Stomach (tissue), 9 donors: ENCODE results near the gene POLR2L. TPM values are rescaled to one million over a fixed set of nuclear protein-coding genes. Genes with fewer than 3 reads are reported as not detected.

Source experiments
- DNase-seq, 2 donors: peaks; one replicate each; pipeline versions ENCODE4 v3.0.0 to v3.0.0-alpha.2; 2013 to 2019
- H3K27ac ChIP-seq, 5 donors: fragments of 200-600 bp in 4 of 5; sonication (generic) in 4 of 5; one replicate each; pipeline ENCODE4 v1.5.1; 2013 to 2019; ENCODE audit warnings: mild to moderate bottlenecking in 1 of 5, moderate library complexity in 1 of 5
- H3K27me3 ChIP-seq, 3 donors: fragments of 200-600 bp; sonication (generic); one replicate each; pipeline ENCODE4 v1.5.1; 2017 to 2019; ENCODE audit warnings: mixed run types in 1 of 3
- H3K36me3 ChIP-seq, 4 donors: fragments of 200-600 bp; sonication (generic); 1 replicate in 3 of 4; 2 replicates in 1 of 4; pipeline ENCODE4 v1.5.1; 2016 to 2019
- H3K4me1 ChIP-seq, 4 donors: fragments of 200-600 bp; sonication (generic); one replicate each; pipeline ENCODE4 v1.5.1; 2016 to 2019
- H3K4me3 ChIP-seq, 4 donors: fragments of 200-600 bp; sonication (generic) in 3 of 4; one replicate each; pipeline ENCODE4 v1.5.1; 2016 to 2019; ENCODE audit warnings: mild to moderate bottlenecking in 1 of 4
- H3K9me3 ChIP-seq, 4 donors: fragments of 200-600 bp; sonication (generic); one replicate each; pipeline ENCODE4 v1.5.1; 2016 to 2019
- CTCF ChIP-seq, 7 experiments: fragments of 450-650 bp in 4 of 7; fragments of 200-600 bp in 3 of 7; sonication (generic) in 3 of 7; IDR thresholded peaks; one replicate each; pipeline ENCODE4 v1.5.1; 2016 to 2019; ENCODE audit warnings: antibody characterized with exemption in 7 of 7, control low read depth in 2 of 7, mild to moderate bottlenecking in 1 of 7
- EP300 ChIP-seq: sonication (generic); formaldehyde crosslinking; IDR thresholded peaks from one replicate; pipeline ENCODE4 v1.6.1; 2017; ENCODE audit warnings: antibody characterized with exemption
- POLR2A ChIP-seq, 4 donors: fragments of 450-650 bp; IDR thresholded peaks; one replicate each; pipeline ENCODE4 v1.6.1; 2016; ENCODE audit warnings: antibody characterized with exemption in 4 of 4, control low read depth in 2 of 4, mild to moderate bottlenecking in 1 of 4, moderate library complexity in 1 of 4
- POLR2AphosphoS5 ChIP-seq, 3 donors: sonication (generic); formaldehyde crosslinking; IDR thresholded peaks; one replicate each; pipeline ENCODE4 v1.6.1; 2016; ENCODE audit warnings: antibody characterized with exemption in 3 of 3
- WGBS, 5 donors: extraction: QIAGEN DNeasy Blood & Tissue Kit in 3 of 5; methylation state at CpG; one replicate each; pipeline versions ENCODE4 v1.1.5 to v1.1.7; 2013 to 2018; 5-methylcytosine and 5-hydroxymethylcytosine counted together
- intact Hi-C: fragments of 100-400 bp; cut with DNase I; formaldehyde crosslinking; loops from one replicate; pipeline ENCODE4 v1.15.1; 2023; ENCODE audit warnings: low total_unique reads
- polyA plus RNA-seq, 3 donors: library from polyadenylated mRNA; stranded (reverse); fragments of 200-250 nt; gene quantifications; one replicate each; pipeline ENCODE4 v1.2.3, GENCODE V29; 2013
- total RNA-seq, 5 donors: library from RNA; depleted of rRNA; stranded (reverse); fragments of >200 nt; gene quantifications; one replicate each; pipeline versions ENCODE4 v1.1.0 to v1.2.3, GENCODE V29; 2014 to 2016
- donor health status: healthy with polysubstance abuse.
- donor health status: Bipolar disorder and iron deficiency.
- donor health status: healthy.

Gene POLR2L
- total and polyA plus RNA-seq, 8 donors, result 13.8 to 407 (median 110) TPM

- intact Hi-C loops, result no loop called here
- peak overlapping the region in 2 of 5 donors; percentile 87 to 91 for H3K27ac ChIP-seq
- peaks cover 37 to 60% (median 46%) of the 10 kb centered on the region in 4 donors for H3K4me1 ChIP-seq
- H3K27me3 ChIP-seq, result peaks cover 5 to 22% (median 10%) of the 10 kb centered on the region in 3 donors
- peaks cover 17 to 40% (median 29%) of the 10 kb centered on the region in 4 donors for H3K36me3 ChIP-seq
- WGBS, 5 donors, result 77 to 90% (median 79%) methylated on average over 28 to 31 of the region's 31 CpGs
- H3K9me3 ChIP-seq, result no peaks in the 10 kb centered on the region
- TF ChIP-seq EP300, result no peak
- TF ChIP-seq POLR2AphosphoS5 (IDR thresholded peaks at IDR 0.05), result no peak
- TF ChIP-seq CTCF (IDR thresholded peaks at IDR 0.05), result no peak
- TF ChIP-seq POLR2A (IDR thresholded peaks at IDR 0.05), result no peak
- no peak for DNase-seq
- peak overlapping the region in 3 of 4 donors; percentile 66 to 96 (median 87) for H3K4me3 ChIP-seq
Measured at GRCh38 chr11:794013-794765, 48.1 kb downstream of the POLR2L start.

GRCh38 chr11:793556-793955, 48.8 kb downstream of the POLR2L start:
- Histone ChIP-seq H3K9me3 (no peaks in the 10 kb centered on the region), H3K27ac (no peak overlapping the region), H3K4me1 (peaks cover 37 to 60% (median 45%) of the 10 kb centered on the region in 4 donors), H3K4me3 (no peak overlapping the region), H3K36me3 (peaks cover 15 to 38% (median 29%) of the 10 kb centered on the region in 4 donors), H3K27me3 (peaks cover 5 to 29% (median 16%) of the 10 kb centered on the region in 3 donors)
- 82 to 93% (median 86%) methylated on average over 5 to 7 of the region's 7 CpGs for WGBS, 5 donors
- intact Hi-C loops, result no loop called here
- DNase-seq, result no peak
- no peak for TF ChIP-seq POLR2AphosphoS5 (IDR thresholded peaks at IDR 0.05)
- TF ChIP-seq POLR2A (IDR thresholded peaks at IDR 0.05), result no peak
- no peak for TF ChIP-seq EP300

GRCh38 chr11:792873-793272, 49.5 kb downstream of the POLR2L start:
- intact Hi-C loops, result no loop called here
- 89 to 94% (median 92%) methylated on average over 7 to 13 of the region's 13 CpGs for whole genome bisulfite sequencing, 5 donors

GRCh38 chr11:792535-792821, 49.9 kb downstream of the POLR2L start:
- WGBS, 5 donors, result 94 to 99% (median 94%) methylated on average over 13 to 15 of the region's 15 CpGs
- no peak for DNase-seq
- peaks cover 15 to 38% (median 29%) of the 10 kb centered on the region in 4 donors for H3K36me3 ChIP-seq
- H3K4me3 ChIP-seq, result no peak overlapping the region
- TF ChIP-seq POLR2A (IDR thresholded peaks at IDR 0.05) (no peak), EP300 (no peak), POLR2AphosphoS5 (IDR thresholded peaks at IDR 0.05) (no peak), CTCF (IDR thresholded peaks at IDR 0.05) (no peak)
- H3K9me3 ChIP-seq, result no peaks in the 10 kb centered on the region
- peaks cover 5 to 39% (median 23%) of the 10 kb centered on the region in 3 donors for H3K27me3 ChIP-seq
- H3K27ac ChIP-seq, result no peak overlapping the region
- intact Hi-C loops, result no loop called here
- H3K4me1 ChIP-seq, result peaks cover 33 to 53% (median 37%) of the 10 kb centered on the region in 4 donors

More at GRCh38 chr11:792873-793272, 49.5 kb downstream of the POLR2L start:
- no peak overlapping the region for H3K27ac ChIP-seq
- TF ChIP-seq POLR2AphosphoS5 (IDR thresholded peaks at IDR 0.05), result no peak
- TF ChIP-seq EP300, result no peak
- no peak for TF ChIP-seq CTCF (IDR thresholded peaks at IDR 0.05)
- no peak for TF ChIP-seq POLR2A (IDR thresholded peaks at IDR 0.05)
- no peak for DNase-seq
- peaks cover 33 to 55% (median 41%) of the 10 kb centered on the region in 4 donors for H3K4me1 ChIP-seq
- H3K9me3 ChIP-seq, result no peaks in the 10 kb centered on the region
- no peak overlapping the region for H3K4me3 ChIP-seq
- peaks cover 15 to 38% (median 29%) of the 10 kb centered on the region in 4 donors for H3K36me3 ChIP-seq
- H3K27me3 ChIP-seq, result peaks cover 5 to 35% (median 23%) of the 10 kb centered on the region in 3 donors
